RKO (cell line): ENCODE data around the gene DHX36.

ENCODE experiments used
- DNase-seq: peaks from one replicate; pipeline ENCODE4 v3.0.0-alpha.2; 2016; ENCODE audit warnings: low spot score

Gene DHX36, protein sequence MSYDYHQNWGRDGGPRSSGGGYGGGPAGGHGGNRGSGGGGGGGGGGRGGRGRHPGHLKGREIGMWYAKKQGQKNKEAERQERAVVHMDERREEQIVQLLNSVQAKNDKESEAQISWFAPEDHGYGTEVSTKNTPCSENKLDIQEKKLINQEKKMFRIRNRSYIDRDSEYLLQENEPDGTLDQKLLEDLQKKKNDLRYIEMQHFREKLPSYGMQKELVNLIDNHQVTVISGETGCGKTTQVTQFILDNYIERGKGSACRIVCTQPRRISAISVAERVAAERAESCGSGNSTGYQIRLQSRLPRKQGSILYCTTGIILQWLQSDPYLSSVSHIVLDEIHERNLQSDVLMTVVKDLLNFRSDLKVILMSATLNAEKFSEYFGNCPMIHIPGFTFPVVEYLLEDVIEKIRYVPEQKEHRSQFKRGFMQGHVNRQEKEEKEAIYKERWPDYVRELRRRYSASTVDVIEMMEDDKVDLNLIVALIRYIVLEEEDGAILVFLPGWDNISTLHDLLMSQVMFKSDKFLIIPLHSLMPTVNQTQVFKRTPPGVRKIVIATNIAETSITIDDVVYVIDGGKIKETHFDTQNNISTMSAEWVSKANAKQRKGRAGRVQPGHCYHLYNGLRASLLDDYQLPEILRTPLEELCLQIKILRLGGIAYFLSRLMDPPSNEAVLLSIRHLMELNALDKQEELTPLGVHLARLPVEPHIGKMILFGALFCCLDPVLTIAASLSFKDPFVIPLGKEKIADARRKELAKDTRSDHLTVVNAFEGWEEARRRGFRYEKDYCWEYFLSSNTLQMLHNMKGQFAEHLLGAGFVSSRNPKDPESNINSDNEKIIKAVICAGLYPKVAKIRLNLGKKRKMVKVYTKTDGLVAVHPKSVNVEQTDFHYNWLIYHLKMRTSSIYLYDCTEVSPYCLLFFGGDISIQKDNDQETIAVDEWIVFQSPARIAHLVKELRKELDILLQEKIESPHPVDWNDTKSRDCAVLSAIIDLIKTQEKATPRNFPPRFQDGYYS

DNA sequence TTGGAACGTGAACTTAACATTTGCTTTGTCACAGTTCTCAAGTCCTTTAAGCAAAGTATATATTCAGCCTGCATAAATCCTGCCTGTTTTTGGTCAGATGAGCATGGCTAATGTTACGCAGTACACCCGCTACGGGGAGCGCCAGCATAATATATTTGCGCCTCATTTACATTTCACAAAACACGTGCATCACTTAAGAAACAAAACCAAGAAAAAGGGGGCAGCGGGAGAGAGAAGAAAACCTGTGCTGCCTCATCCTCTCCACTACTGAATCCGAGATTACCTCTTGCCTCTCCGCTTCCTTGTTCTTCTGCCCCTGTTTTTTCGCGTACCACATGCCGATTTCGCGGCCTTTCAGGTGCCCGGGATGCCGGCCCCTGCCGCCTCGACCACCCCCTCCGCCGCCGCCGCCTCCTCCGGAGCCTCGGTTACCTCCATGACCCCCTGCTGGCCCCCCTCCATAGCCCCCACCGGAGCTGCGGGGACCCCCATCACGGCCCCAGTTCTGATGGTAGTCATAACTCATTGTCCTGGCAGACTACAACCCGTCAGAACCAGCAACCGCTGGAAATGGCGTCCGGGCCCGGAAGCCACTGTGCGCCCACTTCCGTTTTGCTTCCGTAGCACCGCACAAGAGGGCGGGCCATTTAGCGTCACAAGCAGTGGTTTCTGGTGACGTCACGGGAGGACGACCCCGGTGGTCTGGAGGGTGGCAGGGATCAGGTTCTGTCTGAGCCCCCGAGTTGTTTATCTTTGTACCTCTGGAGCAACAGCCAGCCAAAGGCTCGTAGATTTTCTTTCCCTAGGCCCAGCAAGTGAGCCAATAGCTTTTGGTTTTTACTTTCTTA lies at the start of gene DHX36:
TSS of gene DHX36 (minus strand) at position 597 of the 848 bp plus-strand sequence. CDS start at position 526, 71 bp downstream.
- peak; percentile 91 for DNase-seq

DNA sequence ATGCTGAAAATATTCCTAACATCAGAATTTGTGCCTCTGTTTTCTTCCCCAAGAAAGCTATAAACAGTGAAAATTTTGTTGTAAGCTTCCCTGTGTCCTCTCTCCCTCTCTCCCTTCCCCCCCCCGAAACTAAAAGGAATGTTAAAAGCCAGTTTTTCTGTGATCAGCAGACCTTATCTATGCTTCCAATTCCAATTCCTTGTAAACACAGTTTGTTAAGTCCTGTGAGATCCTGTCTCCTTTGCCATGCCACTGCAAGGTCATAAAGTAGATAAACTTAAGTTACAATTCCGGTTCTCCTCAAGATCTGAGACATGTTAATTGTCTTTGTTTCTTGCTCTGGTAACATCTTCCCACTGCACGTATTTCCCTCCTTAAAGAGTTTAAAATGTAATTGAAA lies 42.9 kb upstream of the DHX36 start:
- DNase-seq, result no peak

DNA sequence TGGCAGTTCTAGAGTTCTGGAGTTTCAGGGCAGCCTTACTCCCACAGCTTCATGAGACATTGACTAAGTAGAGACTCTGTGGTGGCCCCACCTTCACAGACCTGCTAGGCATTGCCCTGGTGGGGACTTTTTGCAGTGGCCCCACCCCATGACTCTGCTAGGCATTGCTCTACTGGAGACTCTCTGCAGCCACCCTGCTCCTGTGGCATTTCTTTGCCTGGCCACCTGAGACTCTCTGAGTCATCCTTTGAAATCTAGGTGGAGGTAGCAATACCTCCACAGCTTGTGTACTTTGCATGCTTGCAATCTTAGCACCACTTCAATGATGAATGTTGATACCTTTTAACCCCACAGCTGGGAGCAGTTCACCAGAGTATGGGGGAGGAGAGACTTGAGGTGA lies 40.6 kb upstream of the DHX36 start:
- DNase-seq, result no peak

DNA sequence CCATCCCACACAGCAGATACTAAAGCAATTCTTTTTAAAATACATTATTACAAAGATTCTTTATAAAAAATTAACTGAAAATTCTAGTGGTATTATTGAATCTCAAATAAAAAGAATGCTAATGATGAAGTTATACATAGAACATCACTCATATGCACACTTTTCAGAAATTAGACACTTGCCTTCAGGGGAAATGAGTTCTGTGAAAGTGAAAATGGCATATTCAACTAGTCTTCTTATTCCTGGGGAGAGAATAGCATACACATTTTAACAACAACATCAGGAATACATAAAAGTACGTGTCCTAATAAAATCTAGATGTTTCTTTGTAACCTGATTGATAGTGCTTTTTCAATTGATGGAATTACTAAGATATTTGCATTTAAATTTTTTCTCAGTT lies 36.8 kb upstream of the DHX36 start:
- DNase-seq, result no peak

DNA sequence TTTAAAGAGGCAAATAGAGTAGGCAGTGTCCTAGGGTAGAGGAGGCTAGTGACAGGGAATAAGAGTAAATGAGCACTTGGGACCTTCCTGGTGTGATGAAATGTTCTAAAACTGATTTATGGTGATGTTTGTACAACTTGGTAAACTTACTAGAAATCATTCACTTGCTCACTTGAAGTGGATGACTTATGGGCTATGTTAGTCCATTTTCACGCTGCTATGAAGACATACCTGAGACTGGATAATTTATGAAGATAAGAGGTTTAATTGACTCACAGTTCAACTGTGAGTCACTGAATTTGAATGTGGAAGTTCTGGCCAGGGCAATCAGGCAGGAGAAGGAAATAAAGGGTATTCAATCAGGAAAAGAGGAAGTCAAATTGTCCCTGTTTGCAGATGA lies 31.7 kb upstream of the DHX36 start:
- DNase-seq, result no peak

DNA sequence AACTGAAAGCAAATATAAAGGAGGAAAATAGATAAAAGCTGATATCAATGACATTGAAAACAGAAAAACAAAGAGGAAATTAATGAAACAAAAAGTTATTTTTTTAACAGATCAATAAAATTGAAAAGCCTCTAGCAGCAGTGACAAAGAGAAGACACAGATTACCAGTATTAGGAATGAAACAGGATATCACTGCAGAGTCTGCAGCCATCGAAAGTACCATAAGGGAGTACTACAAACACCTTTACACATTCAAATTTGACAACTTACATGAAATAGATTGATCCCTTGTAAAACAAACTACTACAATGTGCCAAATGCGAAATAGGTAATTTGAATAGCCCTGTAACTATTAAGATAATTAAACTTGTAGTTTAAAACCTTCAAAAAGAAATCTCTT lies 24.9 kb upstream of the DHX36 start:
- DNase-seq, result no peak

DNA sequence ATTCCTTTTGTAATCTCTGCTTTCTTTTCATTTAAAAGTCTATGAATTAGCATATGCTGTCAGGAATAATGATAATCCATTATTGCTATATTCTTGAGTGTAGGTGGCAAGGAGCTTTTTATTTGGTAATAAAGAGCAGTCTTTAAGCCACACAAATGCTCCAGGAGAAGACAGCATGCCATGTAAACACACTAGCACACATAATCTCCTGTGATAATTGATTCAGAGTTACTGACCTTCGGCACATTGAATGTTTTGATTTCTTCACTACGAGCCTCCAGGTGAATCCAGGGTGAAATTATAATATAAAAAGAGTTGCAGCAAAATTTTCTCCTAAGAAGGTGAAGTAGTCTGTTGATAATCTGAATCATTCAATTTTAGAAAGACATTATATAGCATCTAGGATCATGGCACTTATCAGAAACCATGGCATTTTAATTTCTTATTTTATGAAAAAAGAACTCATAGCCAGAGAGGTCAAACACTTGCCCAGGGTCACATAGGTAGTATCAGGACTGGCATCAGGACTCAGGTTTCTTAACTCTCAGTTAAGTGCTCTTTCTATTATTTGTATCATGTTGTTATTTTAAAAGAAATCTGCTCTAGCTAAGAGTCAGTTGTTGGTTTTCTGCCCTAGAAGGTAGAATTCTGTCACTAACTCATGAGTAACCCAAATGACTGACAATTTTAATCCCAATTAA lies 21.3 kb upstream of the DHX36 start:
- DNase-seq, result no peak

DNA sequence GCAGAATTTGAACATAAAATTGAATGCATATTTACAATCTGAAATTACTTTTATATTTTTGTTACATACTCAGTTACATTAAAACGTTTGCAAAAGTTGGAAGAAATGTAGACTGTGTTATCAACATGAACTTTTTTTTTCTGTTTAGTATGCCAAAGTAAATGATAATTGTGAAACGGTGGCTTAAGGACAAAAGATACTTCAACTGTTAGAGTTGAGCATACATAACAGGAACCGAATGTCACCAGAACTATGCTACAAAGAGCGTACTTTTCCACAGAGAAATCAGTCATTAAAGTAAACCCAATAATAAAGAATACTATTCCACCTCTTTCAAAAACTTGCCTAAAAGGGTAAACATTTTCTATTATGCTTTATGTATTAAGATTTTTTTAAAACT lies 14.3 kb upstream of the DHX36 start:
- no peak for DNase-seq

DNA sequence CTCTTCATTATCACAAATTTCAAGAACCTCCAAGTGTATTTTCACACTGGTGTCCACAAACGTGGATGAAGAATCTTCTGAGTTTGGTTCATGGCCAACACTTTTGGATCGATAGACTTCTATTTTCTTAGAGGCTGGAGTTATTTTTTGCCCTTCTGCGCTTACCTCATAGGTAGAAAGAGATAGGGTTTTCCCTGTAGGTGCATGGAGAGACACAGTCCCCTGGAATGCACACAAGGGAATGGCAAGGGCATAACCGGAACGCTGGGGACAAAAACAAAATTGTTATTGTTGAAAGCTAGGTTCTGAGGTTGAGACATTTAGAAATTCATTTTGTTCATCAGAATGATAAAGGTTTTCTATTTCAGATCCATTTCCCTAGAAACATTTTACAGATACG lies 13.7 kb upstream of the DHX36 start:
- no peak for DNase-seq

DNA sequence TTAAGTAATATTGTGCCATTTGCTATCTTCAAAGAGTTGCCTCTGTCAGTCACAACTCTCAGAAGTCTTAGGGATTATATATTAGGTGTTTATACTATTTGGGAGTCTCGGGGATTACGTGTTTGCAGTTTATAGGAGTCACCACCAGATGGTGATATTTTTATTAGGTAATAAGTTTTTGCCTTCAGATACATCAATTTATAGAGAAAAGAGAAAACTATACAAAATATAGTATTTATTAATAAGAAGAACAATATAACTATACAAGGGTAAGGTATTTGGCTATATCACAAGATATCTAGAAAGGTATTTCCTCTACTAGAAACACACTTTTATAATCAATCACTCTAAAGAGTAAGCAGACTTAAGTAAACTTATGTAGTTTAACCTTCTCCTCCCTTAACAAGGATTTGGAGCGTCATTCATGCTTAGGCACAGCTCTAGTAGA lies 10.7 kb upstream of the DHX36 start:
- DNase-seq, result peak; percentile 71

DNA sequence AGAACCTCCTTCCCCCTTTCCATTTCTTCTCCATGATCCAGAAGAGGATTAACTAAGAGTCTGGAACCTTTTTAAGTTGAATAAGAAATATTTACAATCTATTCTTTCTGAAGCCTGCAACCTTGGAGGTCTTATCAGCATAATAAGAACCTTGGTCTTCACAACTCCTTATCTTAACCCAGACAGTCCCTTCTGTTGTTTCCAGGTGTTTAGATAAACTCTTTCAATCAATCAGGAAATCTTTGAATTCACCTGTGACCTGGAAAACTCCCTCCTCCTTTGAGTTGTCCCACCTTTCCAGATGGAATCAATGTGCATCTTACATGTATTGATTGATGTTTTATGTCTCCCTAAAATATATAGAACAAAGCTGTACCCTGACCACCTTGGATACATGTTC lies 3.6 kb upstream of the DHX36 start:
- no peak for DNase-seq

DNA sequence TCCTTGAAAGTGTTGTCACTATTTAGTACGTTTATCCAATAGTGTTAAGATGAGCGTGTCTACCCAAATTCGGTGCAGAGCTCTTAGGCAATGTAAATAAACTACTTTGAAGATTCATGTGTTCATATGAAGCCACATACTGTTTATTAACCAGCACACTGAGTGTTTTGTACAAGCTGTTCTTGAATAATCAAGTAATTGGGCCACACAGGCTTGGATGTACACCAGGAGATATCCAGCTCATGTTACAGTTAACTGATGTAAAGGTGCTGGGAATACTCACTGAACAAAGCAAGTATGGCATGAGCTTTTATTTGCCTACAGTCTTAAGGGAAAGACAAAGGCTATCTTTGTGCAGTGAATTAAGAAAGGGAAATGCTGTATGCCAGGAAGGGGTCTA lies 632 bp upstream of the DHX36 start:
- DNase-seq, result no peak

DNA sequence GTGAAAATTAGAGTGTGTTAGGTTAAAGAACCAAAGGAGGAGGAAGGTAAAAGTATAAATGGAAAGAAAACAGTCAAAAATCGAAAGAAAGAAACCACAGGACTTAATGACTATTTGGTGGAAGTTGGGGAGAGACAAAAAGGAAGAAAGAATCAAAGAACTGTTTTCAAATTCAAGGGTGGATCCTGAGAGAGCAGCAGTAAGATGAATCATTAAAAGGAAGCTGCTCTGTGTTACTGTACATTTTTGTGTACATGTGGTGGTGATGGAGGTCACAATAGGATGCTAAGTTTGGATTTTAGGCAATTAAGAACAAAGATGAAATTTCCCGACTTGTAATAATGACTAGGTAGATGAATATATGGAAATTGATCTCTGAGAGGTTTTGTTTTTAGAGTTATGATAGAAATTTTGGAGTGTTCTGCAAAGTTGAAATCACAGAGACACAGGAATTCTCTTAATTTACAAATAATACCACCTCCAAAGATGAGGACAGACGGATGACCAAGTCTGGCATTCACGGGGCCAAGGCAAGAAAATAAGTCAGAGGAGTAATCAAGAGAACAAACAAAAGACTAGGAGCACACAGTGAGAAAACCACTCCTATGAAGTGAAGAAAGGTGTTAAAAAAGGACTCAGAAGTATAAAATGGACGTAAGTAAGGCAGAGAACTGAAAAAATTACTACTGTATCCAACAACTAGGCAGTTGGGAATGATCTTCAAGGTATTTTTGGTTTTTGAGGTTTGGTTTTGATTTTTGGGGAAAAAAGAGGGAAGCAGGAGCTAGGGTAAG lies 7.1 kb downstream of the DHX36 start:
- DNase-seq, result no peak

DNA sequence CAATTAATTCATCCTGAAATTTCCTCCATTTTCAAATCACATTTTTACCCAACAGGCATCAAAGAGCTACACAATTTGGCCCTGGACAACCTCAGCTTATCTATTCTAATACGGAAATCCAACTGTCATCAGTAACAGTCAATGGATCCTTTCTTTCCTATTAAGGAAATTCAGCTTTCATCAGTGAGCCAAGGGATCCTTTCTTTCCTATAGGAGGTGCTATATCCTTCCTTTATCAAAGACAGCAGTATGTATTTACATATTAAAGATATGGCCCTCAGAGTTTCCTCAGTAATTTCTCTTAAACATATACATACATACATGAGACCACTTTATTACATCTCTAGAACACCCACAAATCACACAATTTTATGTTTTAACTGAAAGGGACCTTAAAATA lies 10.1 kb downstream of the DHX36 start:
- DNase-seq, result no peak

DNA sequence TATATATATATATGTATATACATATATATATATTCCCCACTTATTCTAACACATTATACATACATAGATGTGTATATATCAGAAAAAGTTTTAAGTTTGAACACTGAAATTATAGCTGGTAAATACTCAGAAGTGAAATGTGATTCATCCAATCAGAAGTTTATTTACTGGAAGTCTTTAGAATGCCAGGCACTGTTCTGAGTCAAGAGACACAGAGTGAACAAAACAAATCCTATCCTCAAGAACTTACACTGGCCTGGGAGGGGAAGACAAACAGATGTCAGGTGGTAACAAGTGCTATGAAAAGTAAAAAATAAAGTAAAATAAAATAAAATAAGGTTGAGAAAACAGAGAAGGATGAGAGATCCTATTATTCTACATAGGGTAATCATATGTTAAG lies 13.4 kb downstream of the DHX36 start:
- DNase-seq, result no peak

DNA sequence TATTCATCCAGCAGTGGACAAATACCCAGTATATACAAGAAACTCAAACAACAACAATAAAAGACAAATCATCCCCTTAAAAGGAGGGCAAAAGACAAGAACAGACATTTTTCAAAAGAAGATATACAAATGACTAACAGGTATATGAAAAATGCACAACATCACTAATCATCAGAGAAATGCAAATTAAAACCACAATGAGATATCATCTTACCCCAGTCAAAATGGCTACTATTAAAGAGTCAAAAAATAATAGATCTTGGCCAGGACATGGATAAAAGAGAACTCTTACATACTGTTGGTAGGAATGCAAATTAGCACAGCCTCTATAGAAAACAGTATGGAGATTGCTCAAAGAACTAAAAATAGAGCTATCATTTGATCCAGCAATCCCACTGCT lies 16.9 kb downstream of the DHX36 start:
- no peak for DNase-seq

DNA sequence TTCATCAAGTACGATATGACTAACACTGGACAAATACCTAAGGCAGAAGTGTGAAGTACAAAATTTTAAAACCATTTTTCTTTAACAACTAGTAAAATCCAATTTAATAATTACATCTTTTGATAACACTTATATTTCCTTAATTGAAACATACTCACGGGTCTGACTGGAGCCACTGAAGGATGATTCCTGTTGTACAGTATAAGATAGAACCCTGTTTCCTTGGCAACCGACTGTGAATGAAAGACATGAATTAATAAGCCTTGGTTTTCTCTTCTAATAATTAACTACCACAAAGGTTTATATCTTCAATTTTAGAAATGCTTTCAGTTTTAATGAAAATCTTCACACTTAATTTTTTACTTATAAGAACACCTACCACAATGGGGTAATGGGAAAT lies 19.4 kb downstream of the DHX36 start:
- no peak for DNase-seq

DNA sequence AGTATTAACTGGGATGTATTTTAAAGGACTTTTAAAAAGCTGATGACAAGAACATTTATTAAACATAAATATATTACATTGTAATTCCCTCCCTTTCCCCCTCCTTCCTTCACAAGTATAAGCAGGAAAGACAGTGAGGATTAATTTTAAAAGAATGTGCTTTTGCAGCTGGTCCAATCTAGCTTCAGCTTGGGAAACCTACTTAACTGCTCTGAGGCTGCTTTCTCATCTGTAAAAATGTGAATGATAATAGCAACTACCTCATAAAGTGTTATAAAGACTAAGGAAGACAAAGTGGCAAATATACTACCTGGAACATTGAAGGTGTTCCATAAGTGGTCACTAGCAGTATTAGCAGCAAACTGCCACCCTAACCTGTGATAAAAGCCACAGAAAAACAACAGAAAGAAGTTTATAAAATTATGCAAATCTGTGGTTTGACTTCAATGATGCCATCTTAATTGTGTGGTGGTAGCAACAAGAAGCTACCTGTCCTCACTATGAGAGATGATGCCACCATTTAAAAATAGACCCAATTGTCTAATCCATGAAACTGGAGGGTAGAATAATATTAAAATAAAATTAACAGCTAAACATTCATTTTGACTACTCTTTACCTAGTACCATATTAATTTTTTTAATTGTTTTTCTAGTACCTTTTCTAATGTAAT lies 20.0 kb downstream of the DHX36 start:
- no peak for DNase-seq

DNA sequence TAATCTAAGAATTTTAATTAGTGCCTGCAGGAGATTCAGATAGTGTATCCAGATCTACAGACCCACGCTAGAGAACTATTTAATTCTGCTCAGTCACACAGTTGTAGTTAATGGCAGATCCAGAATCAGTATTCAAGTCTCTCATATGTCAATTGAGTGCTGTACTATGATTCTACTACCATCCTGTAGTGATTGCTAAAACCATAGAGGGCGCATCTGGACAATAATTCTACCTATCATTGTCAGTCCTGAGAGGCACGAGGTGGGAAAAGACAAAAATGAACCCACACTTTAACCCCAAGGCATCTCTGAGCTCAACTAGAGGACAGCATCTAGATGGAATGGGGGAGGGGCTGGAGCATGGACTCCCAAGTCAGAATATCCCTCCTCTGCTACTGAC lies 22.7 kb downstream of the DHX36 start:
- DNase-seq, result no peak

DNA sequence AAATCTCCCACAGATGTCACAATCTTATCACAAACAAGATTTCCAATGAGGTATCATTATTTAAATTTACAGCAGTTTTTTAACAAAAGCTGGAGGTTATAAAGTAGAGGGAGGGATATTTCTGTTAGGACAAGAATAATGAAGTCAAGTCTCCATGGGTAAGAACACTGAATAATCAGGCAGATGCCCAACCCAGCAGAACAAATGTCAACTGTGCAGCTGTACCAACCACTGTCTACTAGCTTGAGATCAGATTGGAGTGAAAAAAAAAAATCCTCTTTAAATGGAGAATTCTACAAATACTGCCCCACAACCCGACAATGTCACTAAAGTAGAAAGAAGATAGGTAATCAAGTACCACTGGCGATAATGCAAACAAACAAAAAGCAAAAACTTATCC lies 30.3 kb downstream of the DHX36 start:
- no peak for DNase-seq
